VCaP (cell line): ENCODE measurements around the gene BIK.

ENCODE experiments used
- H3K27ac ChIP-seq: fragments of 450-650 bp; 2 replicates; pipeline ENCODE4 v1.5.1; 2017
- TF ChIP-seq, protein P1 (sequence below): fragments of 450-650 bp; conservative IDR thresholded peaks from 2 replicates; pipeline ENCODE4 v1.5.1; 2017; ENCODE audit warnings: mild to moderate bottlenecking, moderate library complexity

The BIK gene

DNA sequence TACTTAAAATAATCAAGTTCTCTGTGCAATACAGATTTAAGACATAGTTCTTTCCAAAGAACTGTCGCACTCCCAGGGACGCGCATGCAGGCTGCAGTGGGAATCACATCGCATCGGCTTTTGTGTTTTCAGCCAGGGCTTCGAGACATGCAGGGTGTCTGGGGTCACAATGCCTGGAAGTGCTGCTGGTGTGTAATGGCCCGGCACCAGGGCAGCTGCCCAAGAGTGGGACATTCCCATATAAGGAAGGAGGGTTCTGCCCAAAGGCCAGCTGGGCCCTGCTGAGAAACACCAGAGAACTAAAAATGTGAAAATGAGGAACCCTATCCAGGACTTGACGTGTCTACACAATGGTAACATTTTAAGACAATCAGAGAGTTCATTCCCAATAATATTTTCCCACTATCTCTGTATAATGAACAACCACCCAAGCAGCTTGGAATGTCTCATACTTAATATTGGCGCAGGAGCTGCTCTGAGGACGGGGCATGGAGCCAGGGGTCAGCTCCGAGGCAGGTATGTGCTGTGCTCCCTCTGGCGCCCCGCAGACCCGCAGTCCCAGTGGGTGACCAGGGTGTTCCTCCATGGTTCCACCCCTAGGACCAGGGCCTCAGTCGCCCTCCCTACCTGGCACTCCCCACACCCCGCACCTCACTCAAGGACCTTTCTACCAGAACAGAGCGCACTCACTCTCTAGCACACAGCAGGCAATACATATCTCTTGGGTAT lies 21.4 kb downstream of the BIK start:
- TF ChIP-seq, protein P1, sequence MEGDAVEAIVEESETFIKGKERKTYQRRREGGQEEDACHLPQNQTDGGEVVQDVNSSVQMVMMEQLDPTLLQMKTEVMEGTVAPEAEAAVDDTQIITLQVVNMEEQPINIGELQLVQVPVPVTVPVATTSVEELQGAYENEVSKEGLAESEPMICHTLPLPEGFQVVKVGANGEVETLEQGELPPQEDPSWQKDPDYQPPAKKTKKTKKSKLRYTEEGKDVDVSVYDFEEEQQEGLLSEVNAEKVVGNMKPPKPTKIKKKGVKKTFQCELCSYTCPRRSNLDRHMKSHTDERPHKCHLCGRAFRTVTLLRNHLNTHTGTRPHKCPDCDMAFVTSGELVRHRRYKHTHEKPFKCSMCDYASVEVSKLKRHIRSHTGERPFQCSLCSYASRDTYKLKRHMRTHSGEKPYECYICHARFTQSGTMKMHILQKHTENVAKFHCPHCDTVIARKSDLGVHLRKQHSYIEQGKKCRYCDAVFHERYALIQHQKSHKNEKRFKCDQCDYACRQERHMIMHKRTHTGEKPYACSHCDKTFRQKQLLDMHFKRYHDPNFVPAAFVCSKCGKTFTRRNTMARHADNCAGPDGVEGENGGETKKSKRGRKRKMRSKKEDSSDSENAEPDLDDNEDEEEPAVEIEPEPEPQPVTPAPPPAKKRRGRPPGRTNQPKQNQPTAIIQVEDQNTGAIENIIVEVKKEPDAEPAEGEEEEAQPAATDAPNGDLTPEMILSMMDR = no peak
- 0 out of 2 replicates have a peak overlapping the region, but pooled peaks have one; percentile 4 for H3K27ac ChIP-seq

DNA sequence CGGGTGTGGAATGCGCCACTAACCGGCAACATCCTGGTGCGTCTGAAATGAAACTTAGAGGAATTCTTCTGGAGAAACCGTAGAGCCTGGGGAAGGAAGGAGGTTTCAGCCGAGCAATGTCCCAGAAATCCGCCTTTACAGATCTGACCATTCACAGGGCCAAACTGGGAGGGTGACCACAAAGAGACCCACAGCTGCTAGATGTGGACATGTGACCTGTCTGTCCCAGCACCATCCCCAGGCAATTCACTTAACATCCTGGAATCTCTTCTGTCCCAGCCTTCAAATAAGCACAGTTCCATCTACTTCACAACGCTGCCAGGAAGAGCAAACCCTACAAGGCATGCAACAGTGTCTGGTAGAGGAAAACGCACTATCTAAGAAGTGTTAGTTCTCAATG lies 22.9 kb downstream of the BIK start:
- TF ChIP-seq, protein P1 = no peak
- no peak overlapping the region for H3K27ac ChIP-seq

DNA sequence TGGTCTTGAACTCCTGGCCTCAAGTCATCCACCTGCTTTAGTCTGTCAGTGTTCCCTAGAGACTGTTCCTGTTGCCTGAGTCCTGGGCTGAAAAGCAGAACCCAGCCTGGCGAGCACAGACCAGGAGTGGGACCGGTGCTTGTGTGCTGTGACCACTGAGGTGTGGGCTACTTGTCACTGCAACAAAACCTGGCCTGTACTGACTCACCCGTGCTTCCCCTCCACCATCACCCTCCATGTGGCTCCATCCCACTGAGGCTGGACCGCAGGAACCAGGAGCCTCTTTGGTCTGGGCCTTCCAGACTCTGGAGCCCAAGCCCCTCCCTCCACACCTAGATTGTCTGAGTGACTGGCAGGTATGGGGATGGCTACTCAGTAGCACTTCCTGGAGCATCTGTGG lies 24.0 kb downstream of the BIK start:
- TF ChIP-seq, protein P1 = no peak
- H3K27ac ChIP-seq = no peak overlapping the region

DNA sequence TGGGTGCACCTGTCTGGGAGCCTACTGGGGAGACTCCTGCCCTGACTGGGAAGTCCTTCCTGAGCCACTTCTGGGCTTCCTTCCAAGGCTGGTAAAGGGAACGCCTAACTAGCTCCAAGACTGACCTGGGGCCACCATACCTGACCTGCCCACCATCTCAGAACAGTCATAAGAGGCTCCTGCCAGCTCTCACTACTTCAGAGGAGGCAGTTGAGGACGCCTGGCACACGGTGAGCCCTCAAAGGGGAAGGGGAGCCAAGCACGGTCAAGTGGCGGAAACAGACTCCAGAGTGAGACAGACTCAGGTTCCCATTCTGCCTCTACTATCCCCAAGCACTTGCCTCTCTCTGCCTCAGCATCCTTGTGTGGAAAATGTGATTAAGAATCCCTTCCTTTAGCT lies 25.0 kb downstream of the BIK start:
- no peak overlapping the region for H3K27ac ChIP-seq
- TF ChIP-seq, protein P1 = no peak

DNA sequence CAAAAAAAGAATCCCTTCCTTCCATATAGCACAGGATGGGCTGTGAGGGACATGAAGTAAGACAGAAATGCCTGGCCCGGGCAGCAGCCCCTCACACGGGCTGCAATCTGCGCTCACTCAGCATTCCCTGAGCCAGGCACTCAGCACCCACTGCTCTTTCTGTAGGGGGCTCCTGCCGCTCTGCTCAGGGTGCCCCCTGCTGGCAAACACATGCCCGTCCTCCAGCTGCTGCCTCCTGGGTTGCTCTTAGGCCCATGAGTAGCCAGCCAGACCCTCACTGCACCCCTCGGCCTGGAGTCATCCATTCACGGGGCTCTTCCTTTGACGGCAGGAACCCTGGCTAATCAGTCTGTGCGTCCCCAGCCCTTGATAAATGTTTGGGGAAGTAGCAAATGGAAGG lies 25.7 kb downstream of the BIK start:
- no peak overlapping the region for H3K27ac ChIP-seq
- TF ChIP-seq, protein P1 = peak; percentile 79

DNA sequence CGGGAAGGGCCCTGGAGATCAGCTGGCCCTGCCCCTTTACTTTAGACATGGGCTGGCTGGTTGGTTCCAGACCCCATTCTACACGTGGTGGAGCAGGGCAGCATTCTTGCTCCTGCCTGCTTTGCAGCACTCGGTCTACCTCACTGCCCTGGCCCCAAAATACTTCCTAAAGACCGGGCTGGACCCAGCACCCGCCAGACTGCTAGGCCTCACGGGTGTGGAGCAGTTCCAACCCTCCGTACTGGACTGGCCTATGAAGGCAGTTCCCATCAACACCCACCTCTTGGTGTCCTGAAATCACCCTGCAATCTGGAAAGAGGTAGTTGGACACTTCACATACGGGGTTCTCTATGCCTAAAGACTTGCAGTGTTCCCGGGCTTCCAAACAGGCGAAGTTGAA lies 26.3 kb downstream of the BIK start:
- TF ChIP-seq, protein P1 = no peak
- no peak overlapping the region for H3K27ac ChIP-seq

DNA sequence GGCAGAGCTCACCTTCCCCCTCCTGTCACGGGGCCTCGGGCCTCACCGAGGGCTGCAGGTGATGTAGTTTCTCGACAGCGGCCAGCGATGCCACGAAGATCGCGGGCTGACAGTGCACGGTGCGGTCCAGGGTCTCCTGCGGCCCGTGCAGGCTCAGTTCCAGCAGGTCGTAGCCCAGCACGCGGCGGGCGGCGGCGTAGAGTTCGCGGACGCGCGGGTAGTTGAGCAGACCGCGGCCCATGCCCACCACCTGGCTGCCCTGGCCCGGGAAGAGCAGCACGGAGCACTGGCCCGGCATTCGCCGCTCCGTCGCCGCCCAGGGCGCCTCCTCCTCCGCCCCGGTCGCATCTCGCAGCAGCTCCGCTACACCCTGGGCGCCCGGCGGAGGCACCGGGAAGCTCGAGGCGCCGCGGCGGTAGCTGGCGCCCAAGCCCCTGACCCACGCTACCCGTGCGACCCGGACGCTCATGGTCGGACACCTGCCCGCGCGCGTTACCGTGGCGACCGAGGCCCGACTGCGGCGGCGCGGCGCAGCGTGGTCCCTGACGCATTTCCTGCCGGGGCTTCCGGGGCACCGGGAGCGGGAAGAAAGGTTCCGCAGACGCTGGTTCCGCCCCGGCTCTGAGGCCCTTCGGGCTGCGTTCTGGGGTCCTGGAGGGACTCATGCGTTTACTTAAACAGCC lies 32.5 kb downstream of the BIK start, which contains the start of gene MCAT:
Gene MCAT, minus strand, starts transcription at position 519 of the 683 bp plus-strand sequence. Its CDS starts 50 bp downstream, at position 469.
- H3K27ac ChIP-seq = peak within 1 kb of the TSS; percentile 97
- TF ChIP-seq, protein P1 = no peak
